Left renal cortex interstitium (tissue), 4 donors: ENCODE data around the gene CALHM3. TPM values are rescaled to one million over a fixed set of nuclear protein-coding genes. Genes with fewer than 3 reads are reported as not detected.
"Not testable (repeated sequence)": the region's sequence is repeated elsewhere in the genome, so short reads cannot be mapped to it uniquely, and the experiment has no call there.

Source experiments
- DNase-seq, 4 donors: peaks; one replicate each; pipeline ENCODE4 v3.0.0-alpha.2; 2013; ENCODE audit warnings: low read depth in 4 of 4, low spot score in 2 of 4, missing footprints in 1 of 4
- polyA plus RNA-seq, 4 donors: library from polyadenylated mRNA; unstranded; fragments of 120-200 nt; gene quantifications; one replicate each; pipeline ENCODE4 v1.2.1, GENCODE V29; 2013; ENCODE audit not compliant: insufficient read length in 4 of 4

The CALHM3 gene
- polyA plus RNA-seq, 4 donors, result not detected

- DNase-seq, result not testable (repeated sequence)
Observed at GRCh38 chr10:103503777-103504176, 24.7 kb upstream of the CALHM3 start.

- DNase-seq, result no peak
Observed at GRCh38 chr10:103502849-103503660, 24.0 kb upstream of the CALHM3 start.

GRCh38 chr10:103501186-103501585, 22.1 kb upstream of the CALHM3 start:
- no peak for DNase-seq

- DNase-seq, result no peak
Observed at GRCh38 chr10:103500481-103500880, 21.4 kb upstream of the CALHM3 start.

GRCh38 chr10:103499881-103500280, 20.8 kb upstream of the CALHM3 start:
- DNase-seq, result no peak

DNA sequence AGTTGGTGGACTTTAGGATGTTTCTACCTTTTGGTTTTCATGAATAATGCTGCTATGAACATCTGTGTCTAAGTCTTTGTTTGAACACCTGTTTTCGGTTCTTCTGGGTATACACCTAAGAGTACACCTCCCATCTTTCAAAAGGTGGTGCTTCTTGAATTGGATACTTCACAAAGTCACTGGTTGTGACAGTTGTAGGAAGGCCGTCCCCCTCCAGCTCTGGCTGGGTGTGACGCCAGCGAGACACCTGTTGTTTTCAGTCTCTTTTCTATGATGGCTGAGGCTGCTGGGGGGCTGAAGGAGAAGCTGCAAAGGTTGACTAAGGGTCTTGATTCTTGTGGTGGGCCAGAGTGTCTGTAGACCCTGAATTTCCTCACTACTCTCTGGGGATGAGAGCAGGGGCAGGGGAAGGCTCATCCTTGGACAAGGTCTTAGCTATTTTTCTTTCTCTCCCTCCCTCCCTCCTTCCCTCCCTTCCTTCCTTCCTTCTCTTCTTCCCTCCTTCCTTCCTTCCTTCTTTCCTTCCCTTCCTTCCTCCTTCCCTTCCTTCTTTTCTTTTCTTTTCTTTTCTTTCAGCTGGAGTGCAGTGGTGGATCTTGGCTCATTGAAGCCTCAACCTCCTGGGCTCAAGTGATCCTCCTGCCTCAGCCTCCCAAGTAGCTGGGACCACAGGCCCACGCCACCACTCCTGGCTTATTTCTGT, 20.0 kb upstream of the CALHM3 start:
- DNase-seq, result no peak

DNA sequence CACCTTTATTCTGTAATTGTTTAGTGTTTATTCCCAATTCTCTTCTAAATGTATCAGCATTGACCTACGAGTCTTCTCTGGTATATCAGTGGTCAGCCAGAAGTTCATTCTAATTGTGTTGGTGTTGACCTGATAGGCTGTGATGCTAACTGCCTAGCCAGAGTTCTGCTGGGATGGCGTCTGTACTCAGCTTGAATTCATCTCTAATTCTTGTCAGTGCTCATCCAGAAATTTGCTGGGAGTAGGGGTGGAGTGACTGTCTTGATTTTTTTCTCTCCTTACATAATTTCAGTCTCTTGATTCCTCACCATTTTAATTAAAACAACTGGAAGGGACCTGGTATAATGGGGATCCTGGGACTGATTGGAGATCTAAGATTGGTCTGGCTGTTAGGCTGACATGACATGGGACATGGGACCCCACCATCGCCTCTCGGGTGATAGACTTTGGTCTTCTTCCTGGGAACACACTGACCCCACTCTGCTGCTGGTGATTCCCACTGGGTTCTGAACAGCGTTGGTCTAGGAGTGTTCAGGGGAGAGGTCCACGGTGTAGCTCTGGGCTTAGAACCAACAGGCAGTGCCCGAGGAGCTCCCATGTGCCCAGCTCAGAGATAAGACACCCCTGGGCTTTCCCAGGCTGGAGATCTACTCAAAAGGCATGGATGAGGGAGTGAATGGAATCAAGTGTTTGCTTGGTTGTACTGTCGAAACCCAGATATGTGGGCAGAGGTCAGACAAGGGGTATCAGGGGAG, 18.3 kb upstream of the CALHM3 start:
- no peak for DNase-seq

DNA sequence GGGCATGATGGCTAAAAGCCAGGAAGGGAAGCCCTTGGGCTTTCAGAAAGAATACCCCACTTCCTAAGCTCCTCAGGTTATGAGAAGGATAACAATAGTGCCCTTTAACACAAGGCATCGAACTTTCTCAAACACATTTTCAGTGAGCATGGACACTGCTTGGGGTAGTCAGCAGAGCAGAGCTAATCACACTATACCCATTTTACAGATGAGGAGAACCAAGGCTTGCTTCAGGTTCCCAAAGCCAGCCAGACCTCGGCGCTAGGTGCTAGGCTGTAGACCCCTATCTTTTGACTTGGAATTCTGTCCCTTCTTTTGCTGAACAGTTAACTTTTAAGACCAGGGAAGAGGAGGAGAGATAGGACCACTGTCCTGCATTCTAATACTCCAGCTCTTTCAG, 16.3 kb upstream of the CALHM3 start:
- no peak for DNase-seq

DNA sequence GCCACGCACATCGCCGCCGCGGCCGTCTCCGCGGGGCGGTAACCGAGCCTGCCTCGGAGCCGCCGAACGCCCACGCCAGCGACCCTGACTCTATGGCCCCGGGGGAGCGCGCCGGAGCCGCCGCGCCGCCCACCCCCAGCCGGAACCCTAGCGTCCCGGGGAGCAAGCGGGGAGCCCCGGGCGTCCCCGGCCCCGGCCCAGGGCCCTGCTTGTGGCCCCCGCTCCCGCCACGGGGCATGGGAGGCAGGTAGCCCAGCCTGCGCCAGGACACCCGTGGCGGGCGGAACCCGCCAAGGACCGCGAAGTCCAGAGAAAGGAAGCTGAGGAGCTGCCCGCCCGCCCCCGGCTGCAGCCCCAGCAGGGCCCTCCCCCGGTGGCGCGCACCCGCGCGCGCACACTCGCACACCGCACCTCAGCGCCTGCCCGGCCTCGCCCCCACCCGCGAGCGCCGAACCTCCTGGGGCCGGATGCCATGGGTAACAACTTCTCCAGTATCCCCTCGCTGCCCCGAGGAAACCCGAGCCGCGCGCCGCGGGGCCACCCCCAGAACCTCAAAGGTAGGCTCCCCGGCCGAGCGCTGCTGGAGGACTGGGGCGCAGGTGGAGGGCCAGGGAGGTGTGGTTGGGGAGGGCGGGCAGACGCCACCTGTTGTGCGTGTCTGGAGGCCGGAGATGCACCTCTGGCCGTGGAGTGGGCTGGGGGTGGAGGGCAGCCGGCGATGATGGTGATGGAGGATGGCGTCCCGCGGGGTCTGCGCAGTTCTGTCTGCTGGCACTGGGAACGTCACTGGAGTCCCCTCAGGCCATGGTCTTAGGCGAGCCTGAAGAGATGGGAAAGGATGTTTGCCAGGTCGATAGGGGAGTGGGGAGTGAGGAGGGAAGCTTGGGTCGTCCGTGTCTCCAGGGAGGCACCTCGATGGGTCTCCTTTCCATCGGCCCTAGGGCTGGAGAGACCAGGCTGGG, 15.2 kb upstream of the CALHM3 start:
- DNase-seq, result no peak

GRCh38 chr10:103493362-103493915, 14.4 kb upstream of the CALHM3 start, which contains the start of gene NEURL1:
Gene NEURL1 (plus strand): TSS chr10:103493705. CDS start chr10:103494388, 683 bp downstream.
- no peak for DNase-seq

GRCh38 chr10:103492655-103493261, 13.7 kb upstream of the CALHM3 start:
- no peak for DNase-seq

- no peak for DNase-seq
Observed at GRCh38 chr10:103491729-103492364, 12.8 kb upstream of the CALHM3 start.

DNA sequence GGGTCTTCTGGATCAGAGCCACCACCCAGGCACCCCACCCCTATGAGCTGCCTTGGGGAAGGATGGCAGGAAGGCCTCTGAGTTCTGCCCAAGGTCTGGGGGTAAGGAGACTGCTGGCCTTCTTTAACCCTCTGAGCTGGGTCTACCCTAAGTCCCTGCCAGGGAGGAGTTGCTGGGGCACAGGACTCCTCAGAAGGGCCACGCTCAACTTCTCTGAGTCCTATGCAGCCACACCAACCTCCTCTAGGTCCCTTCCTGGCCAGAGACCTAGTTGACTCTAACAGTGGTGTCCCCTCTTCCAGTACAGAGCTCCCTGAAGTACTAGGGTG, 11.9 kb upstream of the CALHM3 start:
- DNase-seq, result no peak

GRCh38 chr10:103487410-103487708, 8.3 kb upstream of the CALHM3 start:
- no peak for DNase-seq

DNA sequence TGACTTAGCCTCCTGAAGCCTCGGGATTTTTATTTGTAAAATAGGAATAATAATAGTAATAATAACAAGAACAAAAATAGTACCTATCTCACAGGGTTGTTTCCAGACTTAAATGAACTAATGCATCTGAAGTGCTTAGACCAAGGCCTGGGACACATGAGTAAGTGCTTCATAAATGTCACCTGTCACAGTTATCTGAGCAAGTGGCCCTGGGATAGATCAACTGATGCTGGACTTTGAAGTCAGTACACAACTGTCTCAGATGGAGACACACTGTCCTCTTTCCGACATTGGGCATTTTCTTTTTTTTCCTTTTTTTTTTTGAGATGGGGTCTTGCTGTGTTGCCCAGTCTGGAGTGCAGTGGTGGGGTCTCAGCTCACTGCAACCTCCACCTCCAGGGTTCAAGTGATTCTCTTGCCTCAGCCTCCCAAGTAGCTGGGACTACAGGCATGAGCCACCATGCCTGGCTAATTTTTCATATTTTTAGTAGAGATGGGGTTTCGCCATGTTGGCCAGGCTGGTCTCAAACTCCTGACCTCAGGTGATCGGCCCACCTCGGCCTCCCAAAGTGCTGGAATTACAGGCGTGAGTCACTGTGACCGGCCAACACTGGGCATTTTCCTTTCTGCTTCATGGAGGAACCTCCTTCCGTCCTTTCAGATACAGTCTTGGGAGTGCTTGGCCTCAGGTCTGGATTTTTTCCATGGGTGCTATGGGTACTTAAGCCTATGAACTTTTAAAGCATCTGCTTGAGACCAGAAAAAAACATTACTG, 7.8 kb upstream of the CALHM3 start:
- DNase-seq, result not testable (repeated sequence)

DNA sequence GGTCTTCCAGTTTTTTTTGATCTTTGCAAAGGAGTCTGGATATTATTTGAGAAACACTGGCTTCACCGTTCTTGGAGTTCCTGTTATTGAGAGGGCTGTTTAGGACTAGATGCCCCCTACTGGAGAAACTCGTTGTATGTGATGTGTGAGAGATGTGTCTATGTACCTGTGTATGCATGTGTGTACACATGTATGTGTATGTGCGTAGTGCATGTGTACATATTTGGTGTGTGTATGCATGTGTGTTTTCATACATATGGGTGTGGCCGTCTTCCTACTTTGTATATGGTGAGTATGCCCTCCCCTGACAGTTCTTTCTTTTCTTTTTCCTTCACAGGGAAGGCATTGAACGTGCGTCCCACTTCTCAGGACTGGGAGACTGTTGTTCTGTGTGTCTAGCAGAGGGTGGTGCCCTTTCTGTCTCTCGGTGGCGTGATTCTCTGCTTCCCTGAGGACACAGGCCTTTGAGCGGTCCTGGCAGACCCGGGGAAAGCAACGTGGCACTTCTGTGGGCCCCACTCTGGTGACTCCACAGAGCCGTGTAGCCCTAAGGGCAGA, 3.0 kb upstream of the CALHM3 start:
- DNase-seq, result no peak

- DNase-seq, result no peak
Observed at GRCh38 chr10:103480521-103480920, 1.5 kb upstream of the CALHM3 start.

DNA sequence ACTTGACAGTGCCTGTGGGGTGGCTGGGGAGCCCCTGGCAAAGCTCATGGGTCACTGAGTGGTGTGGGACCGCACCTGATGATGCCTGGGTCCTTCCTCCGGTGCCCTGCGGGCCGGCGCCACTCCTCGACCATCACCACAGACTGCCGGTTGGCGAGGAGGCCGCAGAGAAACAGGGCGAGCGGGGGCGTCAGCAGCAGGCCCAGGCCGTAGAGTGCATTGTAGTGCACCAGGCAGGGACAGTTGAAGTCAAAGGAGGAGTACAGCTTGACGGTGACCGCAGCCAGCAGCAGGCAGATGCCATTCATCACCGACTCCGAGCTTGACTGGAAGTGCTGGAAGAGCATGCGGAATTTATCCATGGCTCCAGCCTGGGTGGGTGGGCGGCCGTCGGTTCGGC, 369 bp downstream of the CALHM3 start:
- no peak for DNase-seq
